ENCODE measurements around the gene FGD6.
"Not testable (repeated sequence)": the region's sequence is repeated elsewhere in the genome, so short reads cannot be mapped to it uniquely, and the experiment has no call there.

Gene FGD6

DNA sequence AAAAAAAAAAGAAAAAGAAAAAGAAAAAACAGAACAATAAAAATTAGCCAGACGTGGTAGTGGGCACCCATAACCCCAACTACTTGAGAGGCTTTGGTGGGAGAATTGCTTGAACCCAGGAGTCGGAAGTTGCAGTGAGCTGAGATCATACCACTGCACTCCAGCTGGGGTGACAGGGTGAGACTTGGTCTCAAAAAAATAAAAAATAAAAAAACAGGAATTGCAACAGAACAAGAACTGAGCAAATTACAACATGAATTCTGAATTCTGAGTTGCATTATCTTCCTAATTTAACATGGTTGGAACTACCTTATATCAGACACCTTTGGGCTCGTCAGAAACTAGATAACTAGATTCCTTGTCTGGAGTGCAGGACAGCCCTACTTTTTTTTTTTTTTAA is 90.5 kb downstream of the FGD6 start:
- no peak for DNase-seq (ENCODE audit: low read depth, low spot score)

DNA sequence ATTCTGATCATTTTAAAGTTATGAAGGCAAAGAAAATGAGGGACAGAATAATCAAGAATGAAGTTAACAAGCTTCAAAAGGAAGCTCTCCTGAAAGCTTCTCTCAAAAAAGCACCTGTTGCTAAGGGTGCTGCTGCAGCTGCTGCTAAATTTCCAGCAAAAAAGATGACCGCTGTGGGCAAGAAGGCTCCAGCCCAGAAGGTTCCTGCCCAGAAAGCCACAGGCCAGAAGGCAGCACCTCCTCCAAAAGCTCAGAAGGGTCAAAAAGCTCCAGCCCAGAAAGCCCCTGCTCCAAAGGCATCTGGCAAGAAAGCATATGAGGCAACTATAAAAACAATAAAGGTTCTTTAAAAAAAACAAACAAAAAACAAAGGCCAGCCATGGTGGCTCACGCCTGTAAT is 91.2 kb downstream of the FGD6 start:
- DNase-seq (ENCODE audit: low read depth, low spot score): no peak

DNA sequence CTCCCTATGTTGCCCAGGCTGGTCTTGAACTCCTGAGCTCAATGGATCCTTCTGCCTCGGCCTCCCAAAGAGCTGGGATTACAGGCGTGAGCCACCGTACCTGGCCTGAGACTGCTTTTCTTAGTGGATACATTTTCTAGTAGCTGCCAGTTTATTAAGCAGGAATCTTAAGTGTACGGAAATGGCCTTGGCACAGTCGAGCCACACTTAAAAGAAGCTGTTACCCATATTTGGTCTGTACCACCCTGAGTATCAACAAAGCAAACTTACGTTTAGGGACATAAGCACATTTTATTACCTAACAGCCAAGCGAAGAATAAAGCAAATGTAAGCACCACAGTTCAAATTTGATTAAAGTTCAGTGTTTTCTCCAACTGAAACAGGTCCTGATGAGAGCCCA is 93.2 kb downstream of the FGD6 start:
- no peak for DNase-seq (ENCODE audit: low read depth, low spot score)

DNA sequence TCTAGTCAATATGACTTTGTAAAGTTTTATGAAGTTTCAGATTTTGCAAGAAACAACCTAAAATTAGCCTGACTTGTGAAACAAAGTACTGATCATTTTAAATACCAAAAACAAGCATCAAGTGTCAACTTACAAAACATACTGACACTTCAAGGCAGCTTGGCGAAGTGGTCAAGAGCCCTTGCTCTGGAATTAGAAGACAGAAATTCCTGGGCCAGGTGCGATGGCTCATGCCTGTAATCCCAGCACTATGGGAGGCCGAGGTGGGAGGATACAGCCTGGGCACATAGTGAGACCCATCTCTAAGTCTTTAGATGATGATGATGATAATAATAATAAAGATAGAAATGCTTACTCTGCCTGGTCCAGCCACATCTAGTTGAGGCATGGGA is 98.5 kb downstream of the FGD6 start:
- no peak for DNase-seq (ENCODE audit: low read depth, low spot score)

DNA sequence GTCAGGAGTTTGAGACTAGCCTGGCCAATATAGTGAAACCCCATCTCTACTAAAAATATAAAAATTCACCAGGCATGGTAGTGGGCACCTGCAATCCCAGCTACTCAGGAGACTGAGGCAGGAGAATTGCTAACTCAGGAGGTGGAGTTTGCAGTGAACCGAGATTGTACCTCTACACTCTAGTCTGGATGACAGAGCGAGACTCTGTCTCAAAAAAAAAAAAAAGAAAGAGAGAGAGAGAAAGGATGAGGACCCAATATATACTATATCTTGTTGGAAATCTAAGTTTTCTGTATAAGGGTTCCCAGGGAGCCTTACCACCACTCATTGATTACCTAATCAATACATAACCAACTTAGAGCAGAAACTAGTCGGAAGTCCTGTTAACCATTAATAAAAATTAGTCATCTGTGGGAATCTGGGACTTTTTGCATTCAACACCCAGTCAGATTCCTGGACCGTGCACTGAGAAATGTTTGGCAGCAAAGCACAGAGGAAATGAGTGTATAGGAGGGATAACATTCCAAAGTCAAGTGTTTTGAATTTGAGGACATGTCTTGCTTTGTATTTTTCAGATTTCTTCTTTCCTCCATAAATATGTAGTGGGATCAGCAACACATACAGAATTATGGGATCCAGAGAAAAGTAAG is 99.0 kb downstream of the FGD6 start:
- DNase-seq (ENCODE audit: low read depth, low spot score): no peak

DNA sequence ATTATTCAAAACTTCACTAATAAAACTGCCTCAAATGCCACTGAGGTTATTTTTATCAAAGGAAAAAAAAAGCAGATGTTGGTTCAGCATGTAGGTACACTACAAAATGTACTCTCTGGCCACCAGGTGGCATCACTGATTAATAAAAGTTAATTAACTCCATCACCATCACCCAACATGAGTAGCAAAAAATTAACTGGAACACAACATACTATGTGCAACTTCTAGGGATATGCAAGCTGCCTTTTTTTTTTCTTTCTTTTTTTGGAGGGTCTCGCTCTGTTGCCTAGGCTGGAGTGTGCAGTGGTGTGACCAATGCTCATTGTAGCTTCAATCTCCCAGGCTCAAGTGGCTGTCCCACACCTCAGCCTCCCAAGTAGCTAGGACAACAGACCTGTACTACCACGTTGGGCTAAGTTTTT is 100.1 kb downstream of the FGD6 start:
- DNase-seq (ENCODE audit: low read depth, low spot score): no peak

DNA sequence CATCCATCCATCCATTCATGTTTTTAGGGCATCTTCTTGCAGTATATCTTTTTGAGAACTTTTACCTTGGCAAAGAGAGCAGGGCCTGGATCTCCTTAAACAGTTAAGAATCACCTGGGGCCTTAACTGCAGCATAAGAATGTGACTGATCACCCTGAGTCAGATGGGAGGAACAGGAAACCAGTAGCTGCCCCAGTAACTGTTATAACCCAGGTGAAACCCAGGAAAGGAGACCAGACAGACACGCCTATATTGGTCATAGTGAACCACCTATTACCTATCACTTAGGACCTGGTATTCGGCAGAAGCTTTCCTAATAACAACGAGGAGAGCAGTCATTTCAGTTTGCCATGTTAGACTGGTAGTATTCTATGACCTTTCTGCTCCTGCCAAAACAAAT is 100.5 kb downstream of the FGD6 start:
- DNase-seq (ENCODE audit: low read depth, low spot score): no peak

DNA sequence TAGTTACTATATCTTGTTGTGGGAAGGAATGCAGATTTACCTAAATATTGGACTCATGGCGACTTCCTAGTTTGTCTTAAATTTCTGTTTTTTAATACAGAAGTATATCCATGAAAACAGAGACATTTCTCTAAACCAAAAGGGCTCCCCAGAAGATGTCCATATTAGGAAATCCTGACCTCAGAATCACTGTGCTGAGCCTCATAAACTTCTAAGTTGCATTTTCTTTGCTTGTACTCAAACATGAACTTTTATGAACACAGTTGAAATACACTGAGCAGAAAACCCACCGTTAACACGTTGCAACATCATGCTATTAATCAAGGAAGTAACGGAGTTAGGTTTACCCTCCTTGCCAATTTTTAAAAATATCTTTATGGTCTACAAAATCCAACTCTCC is 100.9 kb downstream of the FGD6 start:
- DNase-seq (ENCODE audit: low read depth, low spot score): no peak

DNA sequence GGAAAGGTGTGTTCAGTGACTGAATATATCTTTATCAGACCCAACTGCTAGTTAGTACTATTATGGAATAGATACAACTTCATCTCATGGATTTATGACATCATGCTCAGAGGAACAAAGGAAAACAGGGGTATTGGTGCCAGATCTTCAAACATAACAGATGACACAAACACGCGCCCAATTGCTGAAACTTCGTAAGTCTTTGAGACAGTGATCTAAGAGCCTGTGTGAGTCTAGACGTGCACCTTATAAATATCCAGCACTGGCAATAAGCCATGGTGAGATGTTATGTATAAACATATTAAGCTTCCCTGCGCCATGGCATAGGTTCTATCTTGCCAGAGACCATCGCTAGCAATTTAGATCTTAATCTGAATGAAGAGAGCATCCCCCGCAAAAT is 101.6 kb downstream of the FGD6 start:
- DNase-seq (ENCODE audit: low read depth, low spot score): no peak

DNA sequence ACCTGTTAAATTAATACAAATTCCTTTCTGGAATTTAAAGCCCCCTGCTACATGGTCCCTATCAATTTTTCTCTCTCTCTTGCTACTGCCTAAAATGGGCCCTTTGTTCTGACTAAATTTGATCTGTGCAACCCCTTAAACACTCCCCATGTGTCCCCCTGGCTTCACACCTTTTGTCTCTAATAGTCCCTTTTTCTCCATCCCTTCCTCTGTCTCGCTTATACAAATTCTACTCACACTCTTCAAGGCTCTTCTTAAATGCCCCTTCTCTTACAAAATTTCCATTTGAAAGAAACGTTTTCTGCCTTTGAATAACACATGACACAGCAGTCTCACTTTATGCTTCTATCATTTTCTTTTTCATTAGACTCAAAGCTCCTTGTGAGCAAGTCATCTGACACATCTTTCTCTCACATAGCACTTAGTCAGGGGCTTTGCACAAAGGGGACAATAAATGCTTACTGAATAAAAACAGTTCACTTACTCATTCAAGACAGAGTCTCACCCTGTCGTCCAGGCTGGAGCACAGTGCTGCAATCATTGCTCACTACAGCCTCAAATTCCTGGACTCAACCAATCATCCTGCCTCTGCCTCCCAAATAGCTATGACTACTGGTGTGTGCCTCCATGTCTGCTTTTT is 102.4 kb downstream of the FGD6 start:
- no peak for DNase-seq (ENCODE audit: low read depth, low spot score)

DNA sequence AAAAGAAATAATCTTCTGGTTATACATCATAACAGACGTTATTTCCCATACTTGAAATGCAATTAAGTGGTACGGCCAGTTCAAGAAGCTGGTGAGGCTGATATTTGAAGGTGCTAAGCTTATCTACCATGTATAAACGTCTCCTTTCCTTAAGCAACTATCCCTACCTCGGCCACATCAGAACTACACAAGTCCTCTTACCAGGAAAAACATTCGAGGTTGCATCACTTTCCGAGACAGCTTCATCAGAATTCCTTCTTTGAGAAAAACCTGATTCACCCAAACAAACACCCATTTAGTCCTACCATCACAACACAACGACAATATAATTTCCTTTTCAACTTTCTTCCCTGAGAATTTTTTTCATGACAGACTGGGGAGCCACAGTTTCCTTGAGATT is 109.9 kb downstream of the FGD6 start:
- no peak for DNase-seq (ENCODE audit: low read depth, low spot score)

DNA sequence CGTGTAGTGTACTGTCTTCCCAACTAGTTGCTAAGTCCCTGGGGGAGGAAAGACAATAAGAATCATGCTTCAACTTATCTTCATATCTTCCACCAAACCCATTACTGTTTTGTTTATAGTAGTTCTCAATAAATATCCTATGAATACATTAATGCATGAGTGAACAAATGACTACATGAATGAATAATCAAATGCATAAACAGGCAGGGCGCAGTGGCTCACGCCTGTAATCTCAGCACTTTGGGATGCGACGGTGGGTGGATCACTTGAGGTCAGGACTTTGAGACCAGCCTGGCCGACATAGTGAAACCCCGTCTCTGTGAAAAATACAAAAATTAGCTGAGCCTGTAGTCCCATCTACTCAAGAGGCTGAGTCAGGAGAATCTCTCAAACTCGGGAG is 111.7 kb downstream of the FGD6 start:
- DNase-seq (ENCODE audit: low read depth, low spot score): no peak

DNA sequence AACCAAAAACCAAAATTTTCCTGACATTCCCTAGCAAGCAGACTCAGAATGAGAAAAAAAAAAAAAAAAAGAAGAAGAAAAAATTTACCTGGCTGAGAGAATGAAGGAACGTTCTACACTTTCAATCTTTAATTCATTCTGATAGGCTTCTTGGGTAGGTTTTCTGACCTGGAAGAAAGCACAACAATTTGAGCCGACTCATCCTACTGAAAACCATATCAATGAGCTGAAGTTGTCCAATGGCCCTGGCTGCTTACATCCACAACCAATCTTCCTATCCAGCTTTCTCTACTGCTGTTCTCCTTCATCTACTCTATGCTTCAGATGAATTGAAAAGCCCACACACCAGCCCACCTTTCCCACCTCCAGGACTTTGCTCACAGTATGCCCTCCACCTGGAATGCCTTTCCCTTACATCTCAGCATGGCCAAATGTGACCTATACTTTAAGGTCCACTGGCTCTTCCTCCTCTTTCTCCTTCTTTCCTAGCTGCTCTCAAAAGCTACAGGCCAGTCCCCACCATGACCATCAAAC is 112.3 kb downstream of the FGD6 start:
- DNase-seq (ENCODE audit: low read depth, low spot score): no peak

DNA sequence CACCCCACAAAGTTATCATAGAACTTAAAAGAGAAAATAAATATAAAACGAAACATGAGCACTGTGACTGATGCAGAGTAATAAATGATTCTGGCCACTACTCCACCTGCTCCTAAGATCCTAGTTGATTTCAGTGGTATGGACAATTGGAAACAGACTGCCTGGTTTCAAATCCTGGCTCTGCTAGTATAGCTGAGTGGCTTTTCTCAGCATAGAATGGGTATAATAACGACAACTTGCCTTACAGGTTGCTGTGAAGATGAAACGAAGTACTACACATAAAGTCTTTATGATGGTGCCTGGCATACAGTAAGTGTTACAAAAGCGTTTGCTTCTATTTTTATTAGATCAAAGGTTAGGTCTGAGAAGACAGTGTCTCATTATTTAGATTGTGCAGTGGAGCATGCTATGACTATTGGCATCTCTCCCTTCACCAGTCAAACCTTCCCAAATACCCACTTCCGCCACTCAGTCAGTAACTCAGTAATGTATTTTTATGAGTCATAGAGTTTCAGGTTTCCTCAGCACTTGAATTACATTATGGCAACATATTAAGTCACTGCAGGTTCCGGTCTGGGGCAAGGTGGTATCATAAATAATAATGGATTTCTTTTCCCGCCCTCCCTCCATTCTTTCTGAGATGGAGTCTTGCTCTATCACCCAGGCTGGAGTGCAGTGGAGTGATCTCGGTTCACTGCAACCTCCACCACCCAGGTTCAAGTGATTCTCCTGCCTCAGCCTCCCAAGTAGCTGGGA is 114.2 kb downstream of the FGD6 start:
- no peak for DNase-seq (ENCODE audit: low read depth, low spot score)

DNA sequence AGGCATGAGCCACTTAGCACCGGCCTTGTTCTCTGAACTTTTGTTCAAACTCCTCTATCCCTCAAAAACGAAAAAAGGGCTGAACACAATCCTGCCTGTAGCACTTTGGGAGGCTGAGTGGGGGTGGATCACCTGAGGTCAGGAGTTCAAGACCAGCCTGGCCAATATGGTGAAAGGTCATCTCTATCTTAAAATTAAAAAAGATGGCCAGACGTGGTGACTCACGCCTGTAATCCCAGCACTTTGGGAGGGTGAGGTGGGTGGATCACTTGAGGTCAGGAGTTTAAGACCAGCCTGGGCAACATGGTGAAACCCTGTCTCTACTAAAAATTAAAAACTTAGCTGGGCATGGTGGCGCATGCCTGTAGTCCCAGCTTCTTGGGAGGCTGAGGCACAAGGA is 115.3 kb downstream of the FGD6 start:
- DNase-seq (ENCODE audit: low read depth, low spot score): not testable (repeated sequence)

DNA sequence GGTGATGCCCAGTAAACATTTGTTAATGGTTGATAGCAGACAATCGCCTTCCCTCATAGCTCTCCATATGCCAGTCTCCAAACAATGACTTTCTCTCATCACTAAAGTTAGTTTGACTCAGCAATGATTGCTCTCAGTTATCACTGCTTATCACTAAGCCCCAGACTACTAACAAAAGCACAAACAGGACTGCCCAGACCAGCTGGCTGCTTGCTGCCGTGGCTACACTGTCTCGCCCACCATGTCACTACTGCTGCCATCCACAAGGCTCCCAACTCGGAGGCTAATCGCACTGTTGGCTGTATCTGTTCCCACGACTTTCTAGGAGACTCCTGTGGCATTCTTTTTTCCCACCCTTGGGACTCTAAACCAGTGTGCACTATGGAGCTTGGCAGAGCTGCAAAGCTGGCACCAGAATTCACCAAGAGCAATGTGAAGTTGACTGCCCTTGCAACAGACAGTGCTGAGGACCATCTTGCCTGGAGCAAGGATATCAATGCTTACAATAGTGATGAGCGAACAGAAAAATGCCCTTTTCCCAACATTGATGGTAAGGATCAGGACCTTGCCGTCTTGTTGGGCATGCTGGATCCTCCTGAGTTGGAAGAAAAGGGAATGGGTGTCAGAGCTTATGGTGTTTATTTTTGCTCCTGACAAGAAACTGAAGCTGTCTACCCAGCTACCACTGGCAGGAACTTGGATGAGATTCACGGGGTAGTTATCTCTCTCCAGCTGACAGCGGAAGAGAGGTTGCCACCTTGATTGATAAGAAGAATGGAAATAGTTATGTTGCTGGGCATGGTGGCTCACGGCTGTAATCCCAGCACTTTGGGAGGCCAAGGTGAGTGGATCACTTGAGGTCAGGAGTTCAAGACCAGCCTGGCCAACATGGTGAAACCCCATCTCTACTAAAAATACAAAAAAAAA is 116.7 kb downstream of the FGD6 start:
- DNase-seq (ENCODE audit: low read depth, low spot score): no peak

DNA sequence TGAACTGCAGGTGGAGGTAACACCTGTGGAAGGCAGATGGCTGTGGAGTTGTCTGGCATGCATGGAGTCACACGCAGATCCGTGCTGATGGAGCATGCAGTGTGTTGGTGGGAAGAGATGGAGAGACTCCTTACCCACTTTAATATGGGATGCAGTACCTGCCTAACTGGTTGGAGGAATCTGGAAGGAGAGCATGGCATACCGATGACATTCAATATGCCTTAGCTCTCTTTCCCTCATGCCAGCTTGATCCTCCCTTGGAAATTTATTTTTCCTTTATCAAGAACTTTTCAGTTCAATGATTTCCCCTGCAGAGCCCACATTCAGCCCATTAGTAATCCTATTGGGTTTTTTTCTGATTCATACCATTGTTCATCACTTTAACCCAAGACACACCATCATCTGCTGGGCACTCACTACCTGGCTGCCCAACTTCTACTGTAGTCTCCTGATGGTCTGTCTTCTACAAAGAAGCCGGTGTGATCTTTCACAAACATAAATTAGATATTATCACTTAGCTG is 117.9 kb downstream of the FGD6 start:
- no peak for DNase-seq (ENCODE audit: low read depth, low spot score)

DNA sequence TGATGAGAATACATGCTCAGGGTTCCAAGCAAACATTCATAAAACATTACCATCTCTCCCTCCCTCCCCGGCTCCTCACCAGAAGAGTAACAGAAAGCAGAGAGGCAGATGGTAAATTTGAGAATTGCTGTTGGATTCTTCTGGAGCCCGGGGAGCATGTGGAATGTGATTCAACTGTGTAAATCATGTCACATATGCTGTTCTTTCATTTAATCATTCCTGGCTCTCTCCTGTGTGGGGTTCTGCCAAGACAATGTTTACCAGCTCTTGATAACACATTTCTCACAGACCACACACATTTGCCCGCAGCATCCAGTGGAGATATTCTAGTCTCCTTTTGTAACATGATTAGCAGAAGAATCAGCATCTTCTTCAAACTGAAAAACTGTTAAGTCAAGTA is 120.4 kb downstream of the FGD6 start:
- DNase-seq (ENCODE audit: low read depth, low spot score): no peak

DNA sequence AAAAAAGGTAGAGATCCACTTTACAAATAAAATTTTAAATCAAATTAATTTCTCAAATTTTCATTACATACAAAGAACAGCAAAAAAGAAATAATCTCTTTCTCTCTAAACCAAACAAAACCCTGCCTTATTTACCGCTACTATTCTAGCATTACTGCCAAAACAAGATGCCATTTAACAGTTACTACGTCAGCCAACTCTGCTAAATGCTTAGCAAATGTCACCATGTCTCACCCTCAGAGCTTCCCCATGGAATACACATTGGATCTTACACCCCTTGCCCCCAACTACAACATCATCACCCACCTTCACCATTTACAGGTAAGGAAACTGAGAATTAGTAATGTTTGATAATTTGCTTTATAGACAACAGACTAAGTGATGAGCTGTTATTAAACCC is 120.9 kb downstream of the FGD6 start:
- no peak for DNase-seq (ENCODE audit: low read depth, low spot score)

DNA sequence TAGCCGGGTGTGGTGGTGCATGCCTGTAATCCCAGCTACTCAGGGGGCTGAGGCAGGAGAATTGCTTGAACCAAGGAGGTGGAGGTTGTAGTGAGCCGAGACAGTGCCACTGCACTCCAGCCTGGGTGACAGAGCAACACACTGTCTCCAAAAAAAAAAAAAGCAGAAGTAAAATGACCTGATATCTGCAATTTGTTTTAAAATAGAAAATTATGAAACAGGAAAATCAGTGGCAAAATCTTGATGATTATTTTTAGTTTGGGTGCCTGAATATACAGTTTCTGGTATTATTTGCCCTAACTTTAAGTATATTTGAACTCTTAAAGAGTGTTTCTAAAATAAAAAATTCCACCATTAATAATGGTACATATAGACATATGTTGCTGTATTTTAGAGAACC is 121.4 kb downstream of the FGD6 start:
- not testable (repeated sequence) for DNase-seq (ENCODE audit: low read depth, low spot score)

DNA sequence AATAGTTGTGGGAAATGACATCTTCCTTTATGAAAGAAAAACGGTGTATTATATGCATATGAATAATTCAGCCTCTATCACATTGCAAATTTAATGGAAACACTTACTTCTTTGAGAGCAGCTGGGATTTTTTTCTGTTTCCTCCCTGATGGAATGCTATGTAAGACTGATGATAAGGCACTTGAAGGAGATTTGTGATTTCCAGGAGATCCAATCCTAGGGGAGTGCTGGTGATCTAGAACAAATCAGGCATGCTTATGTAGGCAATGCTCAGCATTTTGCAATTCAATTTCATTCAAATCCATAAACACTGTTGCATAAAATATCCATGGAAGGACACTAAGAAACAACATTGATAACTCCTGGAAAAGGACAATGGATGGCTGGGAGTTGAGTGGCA is 127.8 kb downstream of the FGD6 start:
- DNase-seq (ENCODE audit: low read depth, low spot score): no peak

DNA sequence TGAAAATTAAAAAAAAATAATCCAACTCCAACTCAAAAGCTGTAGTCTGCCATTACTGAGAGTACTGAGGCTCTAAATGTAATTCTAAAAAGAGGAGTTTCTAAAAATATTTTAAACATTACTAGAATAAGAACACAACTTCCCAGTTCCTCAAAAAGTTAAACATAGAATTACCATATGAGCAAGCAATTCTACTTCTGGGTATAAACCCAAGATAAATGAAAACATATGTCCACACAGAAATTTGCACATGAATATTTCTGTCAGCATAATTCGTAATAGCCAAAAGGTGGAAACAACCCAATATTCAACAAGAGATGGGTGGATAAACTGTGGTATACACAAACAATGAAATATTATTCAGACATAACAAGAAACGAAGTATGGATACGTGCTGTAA is 128.9 kb downstream of the FGD6 start:
- DNase-seq (ENCODE audit: low read depth, low spot score): no peak
